Activated gamma-delta T cell treated with anti-CD3 and anti-CD28 coated beads, Interleukin-2, amount 50 U/mL, for 16 hours (primary cell): ENCODE measurements around the gene WASL.
"Not testable (repeated sequence)": the region's sequence is repeated elsewhere in the genome, so short reads cannot be mapped to it uniquely, and the experiment has no call there.

Experiments
- DNase-seq: peaks from one replicate; pipeline ENCODE4 v3.0.0-alpha.2; 2020; ENCODE audit warnings: low read depth

Gene WASL

DNA sequence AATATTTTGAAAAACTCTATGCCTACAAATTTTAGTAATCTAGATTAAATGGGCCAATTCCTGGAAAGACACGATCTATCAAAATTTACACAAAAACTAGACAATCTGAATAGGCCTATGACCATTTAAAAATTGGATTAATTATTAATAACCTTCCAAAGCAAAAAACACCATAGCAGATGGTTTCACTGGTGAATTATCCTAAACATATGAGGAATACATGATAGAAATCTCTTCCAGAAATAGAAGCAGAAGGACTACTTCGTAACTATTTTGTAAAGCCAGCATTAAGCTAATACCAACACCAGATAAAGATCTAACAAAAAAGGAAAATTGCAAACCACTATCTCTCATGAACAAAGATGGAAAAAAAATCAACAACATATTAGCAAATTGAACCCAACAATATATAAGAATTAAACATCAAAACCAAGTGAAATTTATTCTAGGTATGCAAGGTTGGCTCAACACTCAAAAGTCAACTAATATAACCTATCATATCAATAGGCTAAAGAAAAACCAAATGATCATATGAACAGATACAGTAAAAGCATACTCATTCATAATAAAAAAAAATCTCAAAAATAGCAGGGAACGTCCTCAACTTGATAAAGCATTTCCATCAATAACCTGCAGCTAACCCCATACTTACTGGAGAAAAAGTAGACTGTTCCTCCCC lies 16.3 kb downstream of the WASL start:
- no peak for DNase-seq

DNA sequence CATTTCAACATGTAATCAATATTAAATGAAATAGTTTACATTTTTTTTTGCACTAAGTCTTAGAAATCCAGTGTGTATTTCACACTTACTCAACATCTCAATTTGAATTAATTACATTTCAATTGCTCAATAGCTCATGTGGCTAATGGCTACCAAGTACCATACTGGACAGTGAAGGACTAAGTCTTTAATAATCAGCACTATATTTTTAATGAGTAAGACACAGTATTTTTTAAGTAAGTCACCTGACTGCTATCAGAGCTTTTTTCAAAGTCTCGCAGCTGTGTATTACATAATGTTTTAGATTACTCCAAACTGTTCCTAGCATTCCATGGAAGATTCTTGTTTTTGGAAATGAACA lies 19.6 kb downstream of the WASL start:
- no peak for DNase-seq

DNA sequence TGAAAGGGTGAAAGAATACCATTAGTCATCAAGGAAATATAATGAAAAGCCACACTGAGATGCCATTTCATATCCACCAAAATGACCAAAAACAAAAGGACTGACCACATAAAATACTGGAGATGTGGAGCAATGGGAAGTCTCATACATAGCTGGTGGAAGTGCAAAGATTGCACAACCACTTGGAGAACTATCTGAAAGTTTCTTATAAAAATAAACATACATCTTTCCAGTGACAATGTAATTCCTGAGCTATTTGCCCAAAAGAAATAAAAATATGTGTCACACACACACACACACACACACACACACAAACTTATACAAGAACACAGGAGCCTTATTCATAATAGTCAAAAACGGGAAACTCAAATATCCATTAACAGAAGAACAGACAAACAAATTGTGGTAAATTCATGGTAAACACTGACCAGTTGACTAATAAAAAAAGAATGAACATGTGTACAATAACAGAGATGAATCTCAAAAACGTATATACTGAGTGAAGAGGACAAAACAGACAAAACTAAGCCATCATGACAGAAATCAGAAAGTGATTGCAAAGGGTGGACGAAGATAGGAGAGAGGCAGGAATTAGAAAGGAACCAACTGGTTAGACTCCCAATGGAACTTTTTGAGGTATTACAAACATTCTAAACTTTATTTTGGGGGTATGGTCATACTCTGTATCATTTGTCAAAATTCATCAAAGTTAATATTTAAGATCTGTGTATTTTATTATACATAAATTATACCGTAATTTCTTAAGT lies 21.5 kb downstream of the WASL start:
- no peak for DNase-seq

DNA sequence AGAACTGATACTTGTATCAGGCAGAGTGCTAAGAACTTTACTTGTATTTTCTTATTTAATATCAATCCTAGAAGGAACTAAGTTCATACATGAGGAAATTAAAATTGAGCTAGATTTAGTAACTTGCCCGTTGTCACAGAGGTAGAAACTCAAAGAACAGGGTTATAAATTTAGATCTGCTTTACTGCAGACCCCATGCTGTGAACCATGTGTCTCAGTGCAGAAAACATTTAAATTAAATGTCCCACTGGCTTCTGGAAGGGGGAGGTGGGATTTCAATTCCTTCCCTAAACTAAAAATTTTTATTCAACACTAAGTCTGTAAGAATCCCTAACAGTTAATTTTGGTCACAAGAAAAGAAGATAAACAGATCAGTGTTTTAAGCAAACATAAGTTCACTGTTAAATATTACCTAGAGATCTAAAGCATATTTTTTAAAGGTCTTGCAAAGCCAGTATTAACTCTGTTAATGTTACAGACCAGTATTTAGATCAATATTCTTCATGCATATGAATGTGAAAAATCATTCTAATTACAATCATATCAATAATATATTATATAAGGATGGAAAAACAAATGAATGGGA lies 23.1 kb downstream of the WASL start:
- DNase-seq: no peak

DNA sequence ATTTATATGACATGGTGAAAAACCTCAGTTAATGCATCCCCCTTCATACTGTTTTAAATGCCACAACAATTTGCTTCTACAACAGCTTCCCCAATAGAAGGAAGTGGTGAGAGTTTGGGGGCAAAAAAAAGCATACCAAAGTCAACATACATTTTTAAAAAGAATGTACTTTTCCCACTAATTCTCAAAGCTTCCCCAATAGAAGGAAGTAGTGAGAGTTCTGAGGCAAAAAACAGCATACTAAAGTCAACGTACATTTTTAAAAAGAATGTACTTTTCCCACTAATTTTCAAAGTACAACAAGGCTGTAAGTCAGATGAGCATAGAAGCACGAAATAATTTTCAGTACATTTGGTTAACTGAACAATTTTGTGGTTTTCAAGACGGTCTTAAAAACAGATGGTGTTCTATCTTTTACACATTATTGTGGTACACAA lies 24.0 kb downstream of the WASL start:
- no peak for DNase-seq

DNA sequence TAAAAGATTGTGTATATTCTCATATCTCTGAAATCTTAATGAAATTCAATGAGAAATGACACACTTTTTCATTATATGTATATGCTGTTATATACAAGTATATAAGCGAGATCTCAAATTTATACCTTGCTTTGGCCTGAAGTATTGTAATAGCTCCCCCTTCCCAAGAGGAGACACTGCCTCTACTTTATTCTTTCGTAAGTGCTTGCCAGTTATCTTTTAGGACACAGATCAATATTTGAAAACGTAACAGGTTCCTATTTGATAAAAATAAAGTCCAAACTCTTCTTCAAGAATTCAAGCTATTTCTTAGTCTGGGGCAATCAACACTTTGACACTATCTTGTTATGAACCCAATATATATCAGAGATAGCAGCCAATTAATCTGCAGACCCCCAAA lies 24.9 kb downstream of the WASL start:
- DNase-seq: no peak

DNA sequence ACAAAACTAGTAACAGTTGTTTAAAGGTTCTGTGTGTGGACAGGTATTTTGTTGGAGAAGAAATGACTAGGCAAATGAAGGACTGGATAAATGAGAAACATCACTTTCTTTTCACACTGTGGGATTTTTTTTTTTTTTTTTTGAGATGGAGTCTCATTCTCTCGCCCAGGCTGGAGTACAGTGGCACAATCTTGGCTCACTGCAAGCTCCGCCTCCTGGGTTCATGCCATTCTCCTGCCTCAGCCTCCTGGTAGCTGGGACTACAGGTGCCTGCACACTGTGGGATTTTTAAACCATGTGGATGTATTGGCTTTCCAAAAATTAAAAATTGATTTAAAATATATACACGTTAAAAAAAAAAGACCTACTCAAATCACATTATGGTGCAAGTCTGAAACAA lies 28.3 kb downstream of the WASL start:
- not testable (repeated sequence) for DNase-seq

DNA sequence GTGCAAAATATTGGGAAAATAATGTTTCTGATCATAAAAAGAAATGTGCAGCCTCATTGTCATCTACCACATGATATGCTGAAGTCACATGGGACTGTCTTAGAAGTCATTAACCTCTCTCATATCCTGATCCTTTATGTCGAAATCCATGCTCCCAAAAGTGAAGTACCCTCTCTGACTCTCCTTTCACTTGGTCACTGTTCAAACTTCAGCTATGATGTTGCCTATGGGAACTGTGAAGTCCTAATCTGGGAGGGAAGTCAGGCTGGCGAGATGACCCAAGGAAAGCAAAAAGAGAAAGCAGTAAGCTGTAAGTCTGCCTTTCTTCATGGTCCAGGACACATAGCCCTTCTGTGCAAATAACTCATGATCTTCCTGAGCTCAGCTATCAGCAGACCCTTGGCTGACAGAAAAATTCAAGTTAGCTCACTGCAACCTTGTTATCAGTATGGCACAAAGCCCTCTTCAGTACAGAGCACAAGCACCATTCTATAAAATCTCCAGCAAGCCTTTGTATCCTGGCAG lies 29.5 kb downstream of the WASL start:
- no peak for DNase-seq

DNA sequence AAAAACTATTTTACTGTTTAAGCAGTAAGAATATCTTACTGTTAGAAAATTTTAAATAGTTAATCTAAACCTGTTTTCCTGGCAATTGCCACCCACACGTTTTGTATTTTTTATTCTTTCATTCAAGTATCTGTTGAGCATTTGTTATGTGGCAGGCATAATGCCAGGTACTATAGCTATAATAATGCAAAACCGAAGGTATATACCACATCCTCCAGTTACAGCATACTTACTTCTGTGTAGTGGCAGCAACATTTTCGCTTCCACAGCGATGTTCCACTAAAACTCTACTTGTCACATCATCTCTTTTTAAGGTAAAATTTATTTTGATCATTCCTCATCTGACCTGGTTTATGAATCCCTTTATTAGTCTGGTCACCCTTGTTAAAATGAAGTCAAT lies 30.0 kb downstream of the WASL start:
- DNase-seq: no peak

DNA sequence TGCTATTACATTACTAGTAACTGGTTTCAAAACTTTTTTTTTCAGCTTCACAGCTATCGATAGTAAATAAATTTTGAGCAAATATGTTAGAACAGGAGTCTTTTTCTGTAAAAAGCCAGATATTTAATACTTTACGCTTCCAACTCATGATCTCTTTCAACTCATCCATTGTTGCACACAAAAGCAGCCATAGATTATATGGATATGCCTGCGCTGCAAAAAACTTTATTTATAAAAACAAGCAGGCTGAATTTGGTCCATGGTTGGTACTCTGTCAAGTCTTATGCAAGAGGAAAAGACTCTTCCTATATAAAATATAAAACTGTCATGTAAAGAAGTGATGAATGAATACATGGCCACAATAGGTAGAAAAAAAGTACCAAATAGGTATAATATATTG lies 31.1 kb downstream of the WASL start:
- no peak for DNase-seq

DNA sequence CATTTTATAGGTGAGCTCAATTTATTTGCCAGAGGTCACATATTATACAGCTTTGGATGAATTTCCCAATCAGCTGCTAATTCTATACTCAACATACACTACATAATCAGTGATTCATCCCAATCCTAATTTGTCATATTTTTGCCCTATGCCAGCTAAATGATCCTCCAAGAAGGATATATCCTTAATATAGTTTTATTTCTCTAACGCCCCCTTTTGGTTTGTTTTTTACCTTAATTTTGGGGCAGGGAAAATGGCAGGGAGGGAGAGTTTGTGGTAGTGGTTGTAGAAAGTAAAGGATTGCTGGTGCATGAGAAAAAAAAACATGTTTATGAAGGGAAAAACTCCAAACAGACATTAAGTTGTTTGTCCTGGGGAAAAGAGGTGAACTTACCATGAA lies 31.9 kb downstream of the WASL start:
- DNase-seq: no peak

DNA sequence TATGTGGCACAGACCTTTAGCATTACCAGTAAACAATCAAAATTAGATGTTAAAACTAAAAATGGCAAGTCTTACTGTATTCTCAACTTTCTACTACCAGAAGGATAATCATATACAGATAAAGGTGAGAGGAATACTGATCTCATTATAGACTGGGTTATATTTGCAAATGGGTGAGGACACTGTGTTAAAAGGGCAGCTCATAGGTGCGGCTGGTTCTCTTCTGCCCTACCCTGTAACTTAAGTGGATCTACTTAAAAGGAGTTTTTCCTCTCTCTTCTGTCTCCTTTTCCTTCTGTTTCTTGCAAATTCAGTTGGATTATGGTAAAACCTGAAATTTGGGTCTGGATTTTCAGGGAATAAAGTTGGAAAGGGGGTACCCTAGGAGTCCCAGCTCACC lies 33.0 kb downstream of the WASL start:
- no peak for DNase-seq

DNA sequence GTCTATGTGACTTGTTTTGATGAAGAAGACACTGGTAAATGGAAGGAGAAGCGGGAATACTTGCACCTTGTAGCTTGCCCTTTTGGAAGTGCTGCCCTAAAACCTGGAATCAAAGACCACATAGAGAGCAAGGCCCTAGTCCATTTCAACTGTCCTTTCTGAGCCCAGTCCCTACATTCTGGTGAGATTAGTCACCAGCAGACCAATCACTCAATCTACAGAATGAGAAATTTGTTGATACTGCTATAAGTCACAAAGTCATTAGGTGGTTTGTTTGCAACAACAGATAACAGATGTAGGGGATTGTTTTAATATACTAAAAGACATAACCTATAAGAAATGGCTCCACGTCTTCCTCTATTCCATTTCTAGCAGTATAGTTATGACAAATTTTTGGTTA lies 33.6 kb downstream of the WASL start:
- no peak for DNase-seq

DNA sequence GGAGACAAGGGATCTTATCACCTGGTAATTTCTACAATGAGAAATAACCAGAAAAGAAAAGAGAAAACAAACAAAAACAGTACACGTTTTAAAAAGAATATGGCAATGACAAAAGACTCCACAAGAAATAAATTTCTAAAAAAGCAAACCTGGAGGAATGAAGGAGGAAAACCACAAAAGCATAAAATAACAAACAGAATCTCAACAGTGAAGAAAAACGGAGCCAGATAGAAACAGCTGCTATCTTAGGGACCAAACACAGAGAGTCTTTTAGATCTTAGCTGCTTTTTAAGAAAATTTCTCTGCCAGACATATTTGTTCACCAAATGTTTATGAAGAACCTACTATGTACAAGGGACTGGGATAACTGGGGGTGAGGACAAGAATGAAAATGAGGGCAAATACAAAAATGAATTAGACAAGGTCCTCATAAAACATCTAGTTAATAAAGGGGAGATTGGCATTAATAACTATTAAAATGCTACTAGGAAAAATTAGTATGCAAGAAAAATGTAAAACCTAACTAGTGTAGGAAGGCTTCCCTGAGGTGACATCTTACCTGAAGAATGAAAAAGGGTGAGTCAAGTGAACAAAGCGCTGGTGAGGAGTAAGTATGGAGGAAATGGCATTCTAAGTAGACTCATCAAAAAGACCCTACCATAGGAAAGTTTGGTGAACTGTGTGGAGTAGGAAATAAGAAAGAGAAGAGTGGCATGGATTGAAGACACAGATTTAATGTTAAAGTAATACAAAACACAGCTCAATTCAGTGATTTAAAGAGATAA lies 34.3 kb downstream of the WASL start:
- DNase-seq: no peak

DNA sequence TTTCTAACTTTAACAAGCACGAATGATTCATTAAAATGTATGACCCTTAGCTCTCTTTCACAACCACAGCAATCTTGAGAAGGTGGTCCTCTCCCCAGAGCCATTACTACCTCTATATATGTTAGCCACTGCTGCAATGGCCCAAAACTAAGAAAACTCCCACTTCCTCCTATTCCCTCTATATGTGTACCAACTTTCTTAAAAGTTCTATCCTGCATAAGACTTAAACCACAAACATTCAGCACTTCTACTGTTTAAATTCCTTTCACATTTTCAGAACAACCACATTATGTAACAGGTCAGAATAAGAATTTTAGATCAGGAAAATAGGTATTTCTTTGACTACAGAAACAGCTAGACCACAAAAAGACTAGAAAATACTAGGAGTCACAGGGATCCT lies 36.2 kb downstream of the WASL start:
- DNase-seq: no peak

DNA sequence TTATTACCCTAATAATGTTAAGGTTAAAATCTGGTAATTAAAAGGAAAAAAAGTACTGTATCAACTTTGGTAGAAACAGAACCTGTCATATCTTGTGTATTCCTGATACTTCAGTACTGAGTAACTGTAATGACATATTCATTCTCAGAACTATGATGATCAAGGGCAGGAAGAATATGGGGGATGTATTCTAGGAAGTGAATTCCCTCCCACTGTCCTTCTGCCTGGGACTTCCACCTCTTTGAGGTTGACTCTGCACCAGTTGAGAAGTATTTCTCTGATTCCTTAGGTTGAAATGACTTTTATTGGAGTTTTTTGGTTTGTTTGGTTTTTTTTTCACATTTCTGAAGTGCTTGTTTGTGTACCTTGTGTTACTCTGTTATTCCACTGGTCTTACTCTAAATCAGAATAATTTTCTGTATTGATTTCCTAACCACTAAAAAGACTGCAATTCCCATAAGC lies 36.9 kb downstream of the WASL start:
- DNase-seq: no peak

DNA sequence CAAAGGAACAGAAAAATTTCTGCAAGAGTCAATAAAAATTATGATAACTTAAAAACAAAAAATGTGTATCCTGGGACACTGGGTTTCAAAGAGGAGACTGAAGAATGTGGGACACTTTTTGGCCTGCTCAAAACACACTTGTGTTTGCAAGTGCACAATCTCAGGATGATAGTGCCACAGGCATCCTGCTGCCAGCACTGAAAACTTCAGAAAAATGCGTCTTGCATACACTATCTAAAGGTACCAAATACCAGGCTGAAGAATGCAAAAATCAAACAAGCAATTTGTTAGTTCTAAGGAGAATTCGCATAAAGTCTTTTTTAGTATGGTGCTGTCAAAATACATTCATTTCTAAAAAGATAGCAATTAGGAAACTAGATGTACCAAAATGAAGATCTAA lies 38.1 kb downstream of the WASL start:
- DNase-seq: no peak

DNA sequence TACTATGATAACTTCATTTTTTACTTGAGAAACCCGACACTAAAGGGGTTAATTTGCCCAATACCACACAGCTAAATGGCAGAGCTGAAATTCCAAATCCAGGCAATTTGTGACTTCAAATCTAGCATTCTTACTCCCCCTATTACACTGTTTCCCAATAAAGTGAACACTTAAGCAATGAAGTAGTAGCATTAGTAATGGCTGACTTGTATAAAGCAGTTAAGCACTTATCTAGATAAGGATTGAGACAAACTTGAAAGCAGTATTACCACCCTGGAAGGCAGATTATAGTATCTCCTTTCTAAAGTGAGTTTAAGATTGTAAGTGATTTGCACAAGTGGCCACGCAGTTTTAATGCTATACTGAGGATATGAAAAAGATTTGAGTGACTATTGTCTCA lies 39.3 kb downstream of the WASL start:
- DNase-seq: no peak

DNA sequence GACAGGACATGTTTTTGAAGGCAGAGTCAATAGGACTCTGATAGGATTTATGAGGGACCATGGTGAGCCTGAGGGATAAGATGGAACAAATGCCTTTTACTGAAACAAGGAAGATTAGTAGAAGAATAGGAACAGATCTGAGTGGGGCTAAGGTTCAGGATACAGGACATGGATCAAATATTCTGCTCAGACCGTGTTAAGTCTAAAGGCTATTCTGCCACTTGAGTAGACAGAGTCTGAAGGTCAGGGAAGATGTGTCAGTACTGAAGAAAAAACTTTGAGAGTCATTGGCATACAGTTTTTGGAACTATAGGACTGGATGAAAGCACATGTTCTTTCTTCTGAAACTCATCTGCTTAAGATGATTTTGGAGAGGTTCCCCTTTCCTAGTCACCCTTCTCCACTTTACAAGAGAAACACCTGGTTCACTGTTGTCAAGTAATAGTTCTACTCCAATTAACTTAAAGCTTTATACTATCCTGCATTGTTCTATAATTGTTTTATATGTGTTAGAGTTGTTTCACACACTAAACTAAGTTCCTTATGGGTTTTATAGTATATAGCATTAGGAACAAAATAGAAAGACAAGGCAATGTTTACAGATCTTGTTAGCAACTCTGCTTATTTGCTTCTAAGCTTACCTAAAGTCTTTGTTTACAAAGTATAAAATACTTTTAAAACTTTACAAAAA lies 43.4 kb downstream of the WASL start:
- no peak for DNase-seq

DNA sequence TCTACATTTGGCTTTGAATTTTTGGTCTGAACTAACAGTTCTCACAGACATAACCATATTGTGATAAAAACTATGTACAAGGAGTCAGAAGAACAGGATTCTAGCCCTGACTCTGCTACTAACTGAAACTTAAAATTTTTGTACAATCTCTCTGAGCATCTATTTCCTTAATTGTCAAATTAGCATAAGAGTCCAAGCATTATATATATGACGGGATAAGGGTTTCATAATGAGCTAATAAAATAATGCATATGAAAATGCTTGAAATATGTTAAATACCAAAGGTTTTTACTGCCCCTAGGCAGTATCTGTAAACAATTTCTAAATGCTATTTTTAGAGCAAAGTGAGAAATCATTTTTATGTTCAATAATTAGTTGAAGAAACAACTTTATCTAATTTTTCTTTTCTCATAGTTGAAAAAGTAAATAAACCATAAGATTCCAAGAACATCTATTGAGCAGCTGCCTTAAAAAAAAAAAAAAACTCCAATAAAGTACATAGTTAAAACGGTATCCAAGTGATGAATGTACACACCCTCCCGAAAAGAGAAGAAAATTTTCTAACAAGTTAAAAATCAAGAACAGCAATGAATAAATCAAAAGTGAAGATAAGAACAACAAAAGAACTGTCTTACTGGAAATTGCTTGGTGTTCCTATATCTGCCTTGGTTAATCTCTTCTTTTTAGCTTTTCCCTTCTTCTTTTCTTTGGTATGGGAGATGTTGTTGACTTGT lies 52.7 kb downstream of the WASL start:
- DNase-seq: no peak

DNA sequence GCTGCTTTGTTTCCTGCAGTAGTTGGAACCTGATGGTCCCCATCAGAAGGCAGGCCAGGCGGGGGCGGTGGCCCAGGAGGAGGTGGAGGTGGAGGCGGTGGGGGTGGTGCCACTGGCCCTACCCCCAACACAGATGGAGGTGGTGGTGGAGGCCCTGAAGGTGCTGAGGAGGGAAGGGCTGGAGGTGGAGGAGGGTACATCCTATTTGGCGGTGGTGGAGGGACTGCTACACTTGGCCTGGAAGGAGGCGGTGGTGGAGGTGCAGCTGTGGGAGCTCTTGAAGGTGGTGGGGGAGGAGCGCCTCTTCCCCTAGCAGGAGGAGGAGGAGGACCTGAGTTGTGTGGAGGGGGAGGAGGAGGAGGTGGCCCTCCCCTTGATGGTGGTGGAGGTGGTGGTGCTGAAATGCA lies 56.3 kb downstream of the WASL start:
- no peak for DNase-seq
